Dedifferentiated amniotic fluid mesenchymal stem cell (primary cell): ENCODE results near the gene LBHD2.
"Not testable (repeated sequence)": the region's sequence is repeated elsewhere in the genome, so short reads cannot be mapped to it uniquely, and the experiment has no call there.

ENCODE experiments used
- DNase-seq: peaks from one replicate; pipeline ENCODE4 v3.0.0-alpha.2; 2016; ENCODE audit errors: extremely low spot score

Gene LBHD2

DNA sequence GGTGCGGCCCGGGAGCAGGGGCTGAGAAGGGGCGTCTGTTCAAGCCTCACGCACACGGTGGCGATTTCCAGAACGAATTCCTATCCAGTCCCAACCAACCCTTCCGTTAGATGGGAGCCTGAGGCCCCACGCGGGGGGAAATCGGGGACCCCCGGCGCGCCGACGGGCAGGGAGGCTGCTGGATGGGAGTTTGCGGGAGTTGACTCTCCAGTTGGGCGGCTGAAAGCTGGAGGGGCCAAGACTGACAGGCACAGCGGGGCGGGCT is 20.3 kb downstream of the LBHD2 start:
- no peak for DNase-seq

GRCh38 chr14:103104654-103105452 is 20.8 kb downstream of the LBHD2 start:
- DNase-seq: no peak

DNA sequence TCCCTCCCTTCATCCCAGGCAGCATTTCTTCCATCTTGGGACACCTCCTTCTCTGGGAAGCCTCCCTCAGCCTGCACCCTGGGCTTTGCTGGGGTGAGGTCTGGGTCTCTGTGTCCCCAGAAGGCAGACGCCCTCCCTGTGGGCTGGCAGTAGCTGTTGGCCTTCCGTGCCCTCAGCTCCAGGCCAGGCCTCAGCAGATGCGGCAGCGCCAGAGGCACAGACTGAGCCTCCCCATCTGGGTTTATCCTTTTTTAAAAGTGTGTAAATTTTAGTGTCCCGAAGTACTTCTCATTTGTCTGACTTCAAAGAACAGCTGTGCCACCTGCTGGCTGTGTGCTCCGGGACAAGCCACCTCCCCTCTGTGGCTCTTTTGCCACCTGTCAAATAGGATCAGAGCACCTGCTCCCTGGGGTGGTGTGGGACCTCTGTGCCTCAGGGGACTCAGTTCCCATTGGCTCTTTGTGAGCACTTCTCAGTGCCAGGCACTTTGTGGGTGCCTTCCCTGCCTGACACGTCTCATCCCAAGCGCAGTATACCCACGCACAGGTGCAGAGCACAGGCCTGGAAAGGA is 21.7 kb downstream of the LBHD2 start:
- DNase-seq: no peak

DNA sequence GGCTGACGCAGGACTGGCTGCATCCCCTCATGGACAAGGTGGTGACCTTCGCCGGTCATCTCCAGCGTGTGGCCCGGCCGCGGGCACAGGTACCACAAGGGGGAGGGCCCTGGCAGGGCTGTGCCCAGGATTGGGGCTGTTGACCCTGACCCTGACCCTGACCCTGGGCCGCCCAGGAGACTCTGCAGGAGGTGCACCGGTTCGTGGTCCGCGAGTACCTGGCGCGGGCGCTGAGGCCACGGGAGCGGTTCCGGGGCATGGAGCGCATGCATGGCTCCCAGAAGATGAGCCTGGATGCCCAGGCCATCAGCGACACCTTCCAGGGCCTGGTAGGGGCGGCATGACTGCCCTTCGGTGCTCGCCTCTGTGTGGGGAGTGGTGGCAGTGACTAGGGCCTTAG is 23.4 kb downstream of the LBHD2 start:
- no peak for DNase-seq

- no peak for DNase-seq
Measured at GRCh38 chr14:103107941-103108748, 24.1 kb downstream of the LBHD2 start.

DNA sequence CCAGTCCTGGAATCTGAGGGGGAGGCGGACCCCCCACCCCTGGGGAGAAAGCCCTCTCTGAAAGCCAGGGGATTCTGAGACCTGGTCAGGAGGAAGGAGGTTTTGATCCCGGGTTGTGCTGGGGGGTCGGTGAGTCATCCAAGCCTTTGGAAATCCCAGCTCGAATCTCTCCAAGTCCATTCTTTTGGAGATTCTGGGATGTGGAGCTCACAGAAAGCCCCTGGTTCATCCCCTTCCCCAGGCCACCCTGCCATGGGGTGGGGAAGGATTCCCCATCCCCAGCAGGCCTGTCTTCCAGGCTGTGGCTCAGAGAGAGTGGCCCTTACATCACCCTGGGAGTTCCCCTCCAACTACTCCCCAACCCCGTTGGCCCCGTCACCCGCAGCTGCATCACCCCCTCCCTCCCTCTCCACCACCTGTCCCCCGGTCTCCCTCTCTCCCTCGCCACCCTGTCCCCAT is 24.8 kb downstream of the LBHD2 start:
- DNase-seq: no peak

- DNase-seq: no peak
Measured at GRCh38 chr14:103109535-103110441, 25.8 kb downstream of the LBHD2 start.

- no peak for DNase-seq
Measured at GRCh38 chr14:103110681-103111231, 26.7 kb downstream of the LBHD2 start.

DNA sequence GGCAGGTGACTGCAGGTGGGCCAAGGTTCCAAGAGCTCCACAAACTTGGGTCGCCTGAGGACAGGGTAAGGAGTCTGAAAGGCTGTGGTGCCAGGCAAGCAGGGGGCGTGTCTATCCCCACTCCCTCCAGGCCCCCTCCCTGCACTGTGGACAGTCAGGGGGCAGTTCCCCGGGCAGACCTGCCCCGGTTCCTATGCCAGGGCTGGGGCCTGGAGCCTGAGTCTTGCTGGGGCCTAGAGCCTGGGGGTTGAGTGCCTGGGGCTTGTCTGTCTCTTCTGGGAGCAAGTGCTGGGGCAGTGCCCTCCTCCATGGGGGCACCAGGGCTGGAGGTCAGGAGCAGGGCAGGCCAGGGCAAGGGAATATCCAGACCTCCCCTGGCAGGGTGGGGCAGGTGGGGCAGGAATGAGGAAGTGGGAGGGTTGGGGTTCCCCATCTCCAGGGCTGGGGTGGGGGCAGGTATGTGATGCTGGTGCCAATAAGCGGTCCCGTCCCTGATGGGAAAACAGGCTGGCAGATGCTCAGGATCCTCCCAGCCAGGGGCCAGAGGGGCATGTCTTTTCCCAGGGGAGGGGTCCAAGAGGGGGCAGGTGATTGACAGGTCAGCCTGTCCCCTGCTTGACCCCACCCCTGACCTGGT is 27.3 kb downstream of the LBHD2 start:
- no peak for DNase-seq

DNA sequence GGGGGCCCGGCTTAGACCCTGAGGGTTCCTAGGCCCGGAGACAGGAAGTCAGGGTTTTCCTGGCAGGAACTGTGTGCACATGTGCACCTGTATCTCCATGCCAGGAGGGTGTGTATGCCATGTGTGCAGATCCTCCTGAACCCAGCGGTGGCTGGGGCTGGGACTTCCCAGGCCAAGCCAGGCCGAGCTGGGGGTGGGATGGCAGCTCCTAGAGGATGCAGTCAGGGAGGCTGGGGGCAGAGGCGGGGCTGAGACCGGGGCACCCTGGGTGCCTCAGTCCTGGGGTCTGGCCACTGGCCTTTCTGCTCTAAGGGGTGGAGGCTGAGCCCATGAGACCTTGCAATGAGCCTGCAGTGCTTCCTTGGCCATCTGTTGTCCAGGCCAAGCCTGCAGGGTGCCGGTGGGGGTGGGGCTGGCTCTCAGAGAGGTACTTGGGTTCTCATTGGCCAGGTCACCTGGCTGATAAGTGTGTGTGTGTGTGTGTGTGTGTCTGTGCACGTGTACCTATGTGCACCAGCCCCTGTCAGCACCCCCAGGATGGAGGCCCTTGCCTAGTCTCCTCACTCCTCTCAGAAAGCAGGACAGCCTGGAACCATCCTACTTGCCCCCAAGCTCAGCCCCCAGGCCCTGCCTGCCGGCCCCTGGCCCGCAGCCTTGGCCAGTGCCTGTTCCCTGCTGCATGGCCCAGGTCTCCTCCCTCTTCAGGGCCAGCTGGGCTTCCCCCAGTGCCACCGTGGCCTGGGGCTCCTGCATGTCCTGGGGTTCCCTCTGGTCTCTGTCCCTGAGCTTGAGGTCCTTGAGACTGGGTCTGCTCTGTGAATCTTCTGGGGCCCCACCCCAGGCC is 28.6 kb downstream of the LBHD2 start:
- no peak for DNase-seq

- no peak for DNase-seq
Measured at GRCh38 chr14:103113303-103113702, 29.3 kb downstream of the LBHD2 start.

GRCh38 chr14:103113774-103114173 is 29.8 kb downstream of the LBHD2 start:
- DNase-seq: no peak

- not testable (repeated sequence) for DNase-seq
Measured at GRCh38 chr14:103115086-103115679, 31.2 kb downstream of the LBHD2 start.

DNA sequence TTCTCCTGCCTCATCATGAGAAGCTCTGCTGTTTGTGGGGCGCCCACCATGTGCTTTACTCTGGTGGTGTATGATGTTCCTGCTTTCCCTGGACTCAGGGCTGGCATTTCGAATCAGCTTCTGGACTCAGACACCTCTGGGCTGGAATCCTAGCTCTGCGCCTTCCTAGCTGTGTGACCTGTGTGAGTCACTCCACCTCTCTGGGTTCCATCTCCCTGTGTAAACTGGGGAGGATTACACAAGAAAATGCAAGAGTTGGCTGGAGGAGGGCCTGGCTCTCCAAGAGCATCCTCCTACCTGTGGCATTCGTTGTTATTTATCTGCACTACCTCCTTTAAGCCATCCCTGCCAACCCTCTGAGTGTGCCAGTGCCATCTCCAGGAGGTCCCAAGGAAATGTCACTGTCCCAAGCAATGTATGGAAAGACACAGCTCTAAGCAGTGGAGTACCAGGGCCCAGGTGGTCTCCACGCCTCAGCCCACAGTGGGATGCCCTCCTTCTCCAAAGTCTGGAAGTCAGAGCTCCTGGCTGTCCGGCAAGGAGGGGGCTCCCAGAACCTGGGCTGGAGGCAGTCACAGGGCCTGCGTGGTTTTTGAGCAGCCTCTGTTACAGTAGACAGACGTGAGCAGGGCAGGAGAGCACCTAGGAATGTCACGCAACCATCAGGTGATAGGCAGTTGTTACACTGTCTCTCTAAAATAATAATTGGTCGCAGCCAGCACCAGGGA is 32.0 kb downstream of the LBHD2 start:
- DNase-seq: no peak

GRCh38 chr14:103116636-103117035 is 32.6 kb downstream of the LBHD2 start:
- DNase-seq: no peak

DNA sequence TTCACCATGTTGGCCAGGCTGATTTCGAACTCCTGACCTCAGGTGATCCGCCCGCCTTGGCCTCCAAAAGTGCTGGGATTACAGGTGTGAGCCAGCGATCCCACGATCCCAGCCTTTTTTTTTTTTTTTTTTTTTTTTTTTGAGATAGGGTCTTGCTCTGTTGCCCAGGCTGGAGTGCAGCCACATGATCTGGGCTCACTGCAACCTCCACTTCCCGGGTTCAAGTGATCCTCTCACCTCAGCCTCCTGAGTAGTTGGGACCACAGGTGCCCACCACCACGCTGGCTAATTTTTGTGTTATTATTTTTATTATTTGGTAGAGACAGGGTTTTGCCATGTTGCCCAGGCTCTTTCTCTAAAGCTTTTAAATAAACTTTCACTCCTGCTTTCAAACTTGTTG is 33.5 kb downstream of the LBHD2 start:
- DNase-seq: not testable (repeated sequence)

DNA sequence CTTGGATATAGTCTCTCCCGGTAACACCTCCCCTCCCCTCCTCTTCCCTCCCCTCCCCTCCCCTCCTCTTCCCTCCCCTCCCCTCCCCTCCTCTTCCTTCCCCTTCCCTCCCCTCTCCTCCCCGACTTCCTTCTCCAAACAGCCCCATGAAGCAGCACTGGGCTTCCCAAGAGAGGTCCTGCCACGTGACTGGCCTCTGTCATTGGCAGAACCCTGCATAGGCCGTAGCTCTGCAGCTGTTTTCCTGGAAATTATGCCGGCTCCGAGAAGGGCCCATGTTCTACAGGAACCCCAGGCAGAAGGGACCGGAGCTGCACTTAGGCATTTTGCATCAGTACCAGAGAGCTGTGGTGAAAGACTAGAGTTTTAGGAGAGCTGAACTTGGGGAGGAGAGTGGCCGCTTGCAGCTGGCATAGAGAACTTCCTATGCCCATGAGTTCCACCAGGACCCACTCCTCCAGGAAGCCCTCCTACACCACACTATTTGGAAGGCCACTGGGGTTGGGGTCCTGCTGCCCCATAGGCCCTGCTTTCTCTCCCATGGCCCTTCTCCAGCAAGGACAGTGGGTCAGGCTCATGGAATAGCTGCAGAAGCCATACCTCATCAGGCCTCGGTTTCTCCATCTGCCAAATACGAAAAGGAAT is 34.1 kb downstream of the LBHD2 start:
- no peak for DNase-seq

DNA sequence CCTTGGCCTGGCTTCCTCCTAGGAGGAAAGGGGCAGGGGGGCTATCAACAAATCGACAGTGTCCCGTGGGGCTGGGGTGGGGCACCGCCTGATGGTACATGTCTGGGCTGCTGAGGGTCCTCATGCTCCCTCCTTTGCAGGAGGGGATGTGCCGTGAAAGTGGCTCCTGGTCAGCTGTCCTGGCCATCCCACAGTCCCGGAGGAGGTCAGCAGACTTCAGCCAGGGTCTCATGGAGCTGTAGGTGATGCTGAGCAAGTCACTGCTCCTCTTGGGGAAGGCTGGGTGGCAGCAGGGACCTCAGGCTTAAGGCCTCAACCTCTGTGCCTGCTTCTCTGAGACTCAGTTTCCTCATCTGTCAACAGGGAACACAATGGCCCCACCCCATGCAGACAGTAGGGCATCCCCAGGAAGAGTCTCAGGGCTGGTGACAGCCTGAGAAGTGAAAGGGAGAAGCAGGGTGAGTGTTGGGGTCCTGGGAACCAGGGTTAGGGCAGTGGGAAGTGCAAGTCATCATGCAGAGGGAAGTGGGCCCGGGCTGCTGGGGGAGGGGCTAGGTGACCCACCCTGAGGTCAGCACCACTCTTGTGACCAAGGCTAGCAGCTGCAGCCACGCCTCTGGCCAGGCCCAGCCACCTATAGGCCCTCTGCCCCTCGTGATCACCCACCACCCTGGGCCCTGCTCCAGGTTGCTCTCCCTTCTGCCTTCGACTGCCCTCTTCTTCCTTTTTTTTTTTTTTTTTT is 34.8 kb downstream of the LBHD2 start:
- no peak for DNase-seq
